ENCODE results near the gene PNN.

- no peak for TF ChIP-seq POLR2A (IDR thresholded peaks at IDR 0.05)
- no peak for TF ChIP-seq CTCF (IDR thresholded peaks at IDR 0.05)
- TF ChIP-seq EP300 (IDR thresholded peaks at IDR 0.05): no peak
Observed at GRCh38 chr14:39217214-39217879, 42.3 kb downstream of the PNN start.

Measured in tibial nerve (tissue), 4 donors.